HepG2 (cell line): ENCODE results near the gene CALML6.

Experiments
- ADNP ChIP-seq: sonication (generic); formaldehyde crosslinking; IDR thresholded peaks from 2 replicates; pipeline ENCODE4 v1.4.0; 2020; ENCODE audit warnings: missing genetic modification reagents
- MAZ ChIP-seq, 2 experiments: sonication (generic) in 1 of 2; formaldehyde crosslinking in 1 of 2; IDR thresholded peaks; 2 replicates each; pipeline versions ENCODE4 v1.5.0 to v1.6.1; 2012 to 2020; ENCODE audit warnings: low read depth in 2 of 2, mild to moderate bottlenecking in 2 of 2, borderline replicate concordance in 1 of 2, improper control_type of control experiment in 1 of 2, low read length in 1 of 2, missing genetic modification reagents in 1 of 2, moderate library complexity in 1 of 2
- NR1H2 ChIP-seq: sonication (generic); formaldehyde crosslinking; IDR thresholded peaks from 2 replicates; pipeline ENCODE4 v1.8.1; 2022; ENCODE audit warnings: low read depth, missing genetic modification reagents, borderline replicate concordance
- RAD51 ChIP-seq: fragments of 450-650 bp; IDR thresholded peaks from 2 replicates; pipeline ENCODE4 v1.6.1; 2016; ENCODE audit warnings: borderline replicate concordance
- ZNF160 ChIP-seq: sonication (generic); formaldehyde crosslinking; IDR thresholded peaks from 2 replicates; pipeline ENCODE4 v1.8.0; 2022; ENCODE audit warnings: mild to moderate bottlenecking, inconsistent platforms, missing genetic modification reagents
- TF ChIP-seq, protein P1 (sequence below): sonication (generic); formaldehyde crosslinking; IDR thresholded peaks from 2 replicates; pipeline ENCODE4 v1.5.0; 2020; ENCODE audit warnings: mild to moderate bottlenecking, missing genetic modification reagents, moderate library complexity
- TF ChIP-seq, protein P2 (sequence below): sonication (generic); formaldehyde crosslinking; conservative IDR thresholded peaks from 2 replicates; pipeline ENCODE4 v1.8.0; 2022; ENCODE audit warnings: low read depth, missing genetic modification reagents
- TF ChIP-seq, protein P3 (sequence below): sonication (generic); formaldehyde crosslinking; IDR thresholded peaks from 2 replicates; pipeline ENCODE4 v1.4.0; 2020; ENCODE audit warnings: mild to moderate bottlenecking, missing genetic modification reagents
- TF ChIP-seq, protein P4 (sequence below): IDR thresholded peaks from 2 replicates; pipeline ENCODE4 v1.6.1; 2016

DNA sequence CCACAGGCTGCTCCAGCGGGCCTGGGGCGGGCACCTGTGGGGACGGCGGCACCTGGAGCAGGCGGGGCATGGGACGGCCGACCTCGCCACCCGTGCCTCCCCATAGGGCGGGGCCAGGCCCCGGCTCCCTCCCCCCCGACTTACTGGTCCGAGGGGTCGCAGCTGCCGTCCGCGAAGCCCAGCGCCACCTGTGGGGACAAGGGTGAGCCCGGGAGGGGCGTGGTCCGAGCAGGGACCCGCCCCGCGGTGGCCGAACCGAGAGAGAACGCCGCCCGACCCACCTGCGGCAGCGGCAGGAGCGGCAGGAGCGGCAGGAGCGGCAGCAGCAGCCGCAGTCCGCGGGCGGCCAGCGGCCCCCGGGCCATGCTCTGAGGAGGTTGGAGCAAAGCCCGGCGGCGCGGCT is 3.8 kb downstream of the CALML6 start, which contains the start of gene TMEM52:
- TF ChIP-seq ADNP (CRISPR knock-in tag) (no peak), MAZ (IDR thresholded peaks at IDR 0.05; ENCODE audit: borderline replicate concordance, low read depth, low read length) (no peak), MAZ (CRISPR knock-in tag; IDR thresholded peaks at IDR 0.05; ENCODE audit: low read depth) (no peak), RAD51 (no peak), NR1H2 (CRISPR knock-in tag) (no peak), ZNF160 (CRISPR knock-in tag) (no peak)
- TF ChIP-seq, protein P1, sequence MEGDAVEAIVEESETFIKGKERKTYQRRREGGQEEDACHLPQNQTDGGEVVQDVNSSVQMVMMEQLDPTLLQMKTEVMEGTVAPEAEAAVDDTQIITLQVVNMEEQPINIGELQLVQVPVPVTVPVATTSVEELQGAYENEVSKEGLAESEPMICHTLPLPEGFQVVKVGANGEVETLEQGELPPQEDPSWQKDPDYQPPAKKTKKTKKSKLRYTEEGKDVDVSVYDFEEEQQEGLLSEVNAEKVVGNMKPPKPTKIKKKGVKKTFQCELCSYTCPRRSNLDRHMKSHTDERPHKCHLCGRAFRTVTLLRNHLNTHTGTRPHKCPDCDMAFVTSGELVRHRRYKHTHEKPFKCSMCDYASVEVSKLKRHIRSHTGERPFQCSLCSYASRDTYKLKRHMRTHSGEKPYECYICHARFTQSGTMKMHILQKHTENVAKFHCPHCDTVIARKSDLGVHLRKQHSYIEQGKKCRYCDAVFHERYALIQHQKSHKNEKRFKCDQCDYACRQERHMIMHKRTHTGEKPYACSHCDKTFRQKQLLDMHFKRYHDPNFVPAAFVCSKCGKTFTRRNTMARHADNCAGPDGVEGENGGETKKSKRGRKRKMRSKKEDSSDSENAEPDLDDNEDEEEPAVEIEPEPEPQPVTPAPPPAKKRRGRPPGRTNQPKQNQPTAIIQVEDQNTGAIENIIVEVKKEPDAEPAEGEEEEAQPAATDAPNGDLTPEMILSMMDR, result peak; percentile 58
- TF ChIP-seq, protein P2, sequence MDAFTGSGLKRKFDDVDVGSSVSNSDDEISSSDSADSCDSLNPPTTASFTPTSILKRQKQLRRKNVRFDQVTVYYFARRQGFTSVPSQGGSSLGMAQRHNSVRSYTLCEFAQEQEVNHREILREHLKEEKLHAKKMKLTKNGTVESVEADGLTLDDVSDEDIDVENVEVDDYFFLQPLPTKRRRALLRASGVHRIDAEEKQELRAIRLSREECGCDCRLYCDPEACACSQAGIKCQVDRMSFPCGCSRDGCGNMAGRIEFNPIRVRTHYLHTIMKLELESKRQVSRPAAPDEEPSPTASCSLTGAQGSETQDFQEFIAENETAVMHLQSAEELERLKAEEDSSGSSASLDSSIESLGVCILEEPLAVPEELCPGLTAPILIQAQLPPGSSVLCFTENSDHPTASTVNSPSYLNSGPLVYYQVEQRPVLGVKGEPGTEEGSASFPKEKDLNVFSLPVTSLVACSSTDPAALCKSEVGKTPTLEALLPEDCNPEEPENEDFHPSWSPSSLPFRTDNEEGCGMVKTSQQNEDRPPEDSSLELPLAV, result no peak
- TF ChIP-seq, protein P3, sequence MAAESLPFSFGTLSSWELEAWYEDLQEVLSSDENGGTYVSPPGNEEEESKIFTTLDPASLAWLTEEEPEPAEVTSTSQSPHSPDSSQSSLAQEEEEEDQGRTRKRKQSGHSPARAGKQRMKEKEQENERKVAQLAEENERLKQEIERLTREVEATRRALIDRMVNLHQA (CRISPR knock-in tag), result no peak
- TF ChIP-seq, protein P4, sequence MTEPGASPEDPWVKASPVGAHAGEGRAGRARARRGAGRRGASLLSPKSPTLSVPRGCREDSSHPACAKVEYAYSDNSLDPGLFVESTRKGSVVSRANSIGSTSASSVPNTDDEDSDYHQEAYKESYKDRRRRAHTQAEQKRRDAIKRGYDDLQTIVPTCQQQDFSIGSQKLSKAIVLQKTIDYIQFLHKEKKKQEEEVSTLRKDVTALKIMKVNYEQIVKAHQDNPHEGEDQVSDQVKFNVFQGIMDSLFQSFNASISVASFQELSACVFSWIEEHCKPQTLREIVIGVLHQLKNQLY, result no peak
